HCT116 (cell line): Measurements from ENCODE around the gene ANKRD2. TPM values are rescaled to one million over a fixed set of nuclear protein-coding genes. Genes with fewer than 3 reads are reported as not detected.

Source experiments
- ATAC-seq: fragments of 200-7000 bp; cut with Tn5 transposase; 2 replicates; pipeline ENCODE4 v1.9.1; 2020; ENCODE audit warnings: mild to moderate bottlenecking, moderate library complexity
- BruUV-seq: library from RNA; stranded (reverse); fragments of 400-500 nt; replicated peaks from 2 replicates; lab custom pipeline; 2021; lab: Mats Ljungman, UMichigan
- CTCF ChIA-PET: fragments of 300-600 bp; sonication (Branson Sonifier 250); formaldehyde crosslinking; loops from one replicate; lab custom pipeline; 2021; ENCODE audit warnings: antibody characterized with exemption; lab: Charles Lee
- POLR2A ChIA-PET: fragments of 300-600, 350-600 bp; sonication (Branson Sonifier 250); formaldehyde crosslinking; loops from one replicate; lab custom pipeline; 2021; ENCODE audit warnings: antibody characterized with exemption; lab: Charles Lee
- RAD21 ChIA-PET, 2 experiments: fragments of 300-600 bp; sonication (Branson Sonifier 250); formaldehyde crosslinking; loops; one replicate each; lab custom pipeline; 2023; ENCODE audit warnings: low total read pairs in 2 of 2; ENCODE audit not compliant: uncharacterized antibody in 2 of 2, unreplicated experiment in 2 of 2, low non-redundant PET in 1 of 2; lab: Charles Lee
- DNase-seq: peaks from one replicate; pipeline ENCODE4 v3.0.0-alpha.2; 2010; ENCODE audit warnings: low read depth, low spot score
- H2AFZ ChIP-seq: fragments of 200-600 bp; shearing (Covaris generic), sonication (generic); 2 replicates; pipeline ENCODE4 v1.6.1; 2017; ENCODE audit warnings: low read depth, mixed run types, mixed read lengths, antibody characterized with exemption, low read length; ENCODE audit not compliant: poor library complexity, severe bottlenecking
- H3K27ac ChIP-seq: 2 replicates; pipeline ENCODE4 v1.5.1; 2012; ENCODE audit warnings: low read depth, low read length
- H3K27me3 ChIP-seq: fragments of 200-600 bp; sonication (generic); 2 replicates; pipeline ENCODE4 v1.6.1; 2016; ENCODE audit warnings: mixed run types, low read length, mixed read lengths; ENCODE audit not compliant: insufficient read depth
- H3K36me3 ChIP-seq, 2 experiments: fragments of 200-500 bp in 1 of 2; fragments of 200-600 bp in 1 of 2; sonication (Bioruptor generic) in 1 of 2; sonication (generic) in 1 of 2; 2 replicates each; pipeline versions ENCODE4 v1.5.1 to v1.6.1; 2014 to 2016; ENCODE audit warnings: low read length in 2 of 2, inconsistent platforms in 1 of 2, mixed read lengths in 1 of 2, mixed run types in 1 of 2; ENCODE audit not compliant: insufficient read depth in 2 of 2, control insufficient read depth in 1 of 2
- H3K4me1 ChIP-seq, 2 experiments: fragments of 200-600 bp in 1 of 2; sonication (generic) in 1 of 2; 2 replicates each; pipeline versions ENCODE4 v1.5.1 to v1.6.1; 2012 to 2017; ENCODE audit warnings: low read length in 2 of 2, inconsistent platforms in 1 of 2, mild to moderate bottlenecking in 1 of 2, mixed read lengths in 1 of 2, mixed run types in 1 of 2, moderate library complexity in 1 of 2; ENCODE audit not compliant: insufficient read depth in 2 of 2, control insufficient read depth in 1 of 2
- H3K4me2 ChIP-seq: fragments of 200-600 bp; sonication (generic); 2 replicates; pipeline ENCODE4 v1.6.1; 2017; ENCODE audit warnings: mixed run types, low read length, mixed read lengths
- H3K4me3 ChIP-seq, 2 experiments: fragments of 200-600 bp in 1 of 2; sonication (generic) in 1 of 2; replicated peaks in 1 of 2; 2 replicates each; pipeline ENCODE4 v1.5.1; 2011 to 2016; ENCODE audit warnings: low read length in 2 of 2, control low read depth in 1 of 2, low read depth in 1 of 2, mild to moderate bottlenecking in 1 of 2, mixed read lengths in 1 of 2, mixed run types in 1 of 2
- H3K79me2 ChIP-seq: fragments of 200-600 bp; sonication (generic); 2 replicates; pipeline ENCODE4 v1.6.1; 2017; ENCODE audit warnings: mild to moderate bottlenecking, mixed run types, low read length, moderate library complexity, mixed read lengths; ENCODE audit not compliant: insufficient read depth
- H3K9ac ChIP-seq: fragments of 200-600 bp; sonication (generic); 2 replicates; pipeline ENCODE4 v1.6.1; 2016; ENCODE audit warnings: low read length, mixed read lengths
- H3K9me2 ChIP-seq: fragments of 200-600 bp; sonication (generic), shearing (Covaris generic); 2 replicates; pipeline ENCODE4 v1.6.1; 2017; ENCODE audit warnings: mixed run types, mild to moderate bottlenecking, moderate library complexity; ENCODE audit not compliant: insufficient read depth
- H3K9me3 ChIP-seq, 2 experiments: fragments of 200-500 bp in 1 of 2; fragments of 200-600 bp in 1 of 2; sonication (Bioruptor generic) in 1 of 2; sonication (generic) in 1 of 2; 2 replicates each; pipeline ENCODE4 v1.6.1; 2014 to 2017; ENCODE audit warnings: low read length in 2 of 2, mixed read lengths in 2 of 2, inconsistent platforms in 1 of 2, low read depth in 1 of 2, mild to moderate bottlenecking in 1 of 2, mixed run types in 1 of 2, moderate library complexity in 1 of 2; ENCODE audit not compliant: control insufficient read depth in 1 of 2, insufficient read depth in 1 of 2
- H4K20me1 ChIP-seq: fragments of 200-600 bp; sonication (generic), shearing (Covaris generic); 2 replicates; pipeline ENCODE4 v1.6.1; 2017; ENCODE audit warnings: mixed run types, mild to moderate bottlenecking, moderate library complexity; ENCODE audit not compliant: insufficient read depth
- CBX3 ChIP-seq: IDR thresholded peaks from 2 replicates; pipeline ENCODE4 v1.6.1; 2012; ENCODE audit warnings: low read depth
- EGR1 ChIP-seq: IDR thresholded peaks from 2 replicates; pipeline ENCODE4 v1.6.1; 2012; ENCODE audit warnings: low read depth
- ELF1 ChIP-seq: IDR thresholded peaks from 2 replicates; pipeline ENCODE4 v1.6.1; 2012; ENCODE audit warnings: low read depth, borderline replicate concordance
- EZH2 ChIP-seq: fragments of 200-600 bp; sonication (generic); IDR thresholded peaks from 2 replicates; pipeline ENCODE4 v1.6.1; 2017; ENCODE audit warnings: antibody characterized with exemption, mixed run types
- FOSL1 ChIP-seq: IDR thresholded peaks from 2 replicates; pipeline ENCODE4 v1.6.1; 2012; ENCODE audit warnings: low read depth
- JUND ChIP-seq: IDR thresholded peaks from 2 replicates; pipeline ENCODE4 v1.6.1; 2012
- POLR2A ChIP-seq: IDR thresholded peaks from 2 replicates; pipeline ENCODE4 v1.7.0; 2011; ENCODE audit warnings: borderline replicate concordance; ENCODE audit not compliant: insufficient read depth, insufficient read length; ENCODE audit errors: extremely low read depth
- POLR2AphosphoS5 ChIP-seq: IDR thresholded peaks from 2 replicates; pipeline ENCODE4 v1.6.1; 2011; ENCODE audit warnings: mild to moderate bottlenecking, low read depth, low read length, moderate library complexity
- RAD21 ChIP-seq: IDR thresholded peaks from 2 replicates; pipeline ENCODE4 v1.6.1; 2012; ENCODE audit warnings: low read depth, mild to moderate bottlenecking
- SIN3A ChIP-seq: IDR thresholded peaks from 2 replicates; pipeline ENCODE4 v1.6.1; 2012; ENCODE audit warnings: low read depth
- SRF ChIP-seq: IDR thresholded peaks from 2 replicates; pipeline ENCODE4 v1.6.1; 2012; ENCODE audit warnings: low read depth
- TCF7L2 ChIP-seq: IDR thresholded peaks from 2 replicates; pipeline ENCODE4 v1.7.0; 2011; ENCODE audit warnings: borderline replicate concordance, inconsistent platforms; ENCODE audit not compliant: insufficient read depth, insufficient read length; ENCODE audit errors: extremely low read depth
- YY1 ChIP-seq: IDR thresholded peaks from 2 replicates; pipeline ENCODE4 v1.6.1; 2011; ENCODE audit warnings: low read length, low read depth, moderate library complexity, mild to moderate bottlenecking; ENCODE audit not compliant: insufficient replicate concordance; ENCODE audit errors: extremely low read depth
- ZFX ChIP-seq: fragments of 450-650 bp; IDR thresholded peaks from 2 replicates; pipeline ENCODE4 v1.6.1; 2017
- intact Hi-C: fragments of 100-400 bp; cut with micrococcal nuclease; formaldehyde crosslinking; loops from 2 replicates; pipeline ENCODE4 v1.10.0; 2022
- total RNA-seq: library from RNA; stranded (reverse); gene quantifications from one replicate; pipeline ENCODE4 v1.2.1, GENCODE V29; 2021; ENCODE audit not compliant: unreplicated experiment
- TF ChIP-seq, protein P1 (sequence below): IDR thresholded peaks from 2 replicates; pipeline ENCODE4 v1.6.1; 2012; ENCODE audit warnings: low read depth
- TF ChIP-seq, protein P2 (sequence below): IDR thresholded peaks from 2 replicates; pipeline ENCODE4 v1.6.1; 2012
- TF ChIP-seq, protein P3 (sequence below), 3 experiments: fragments of 200-600 bp in 1 of 3; sonication (generic) in 1 of 3; IDR thresholded peaks in 2 of 3; conservative IDR thresholded peaks in 1 of 3; 2 replicates each; pipeline ENCODE4 v1.5.1; 2012 to 2017; ENCODE audit warnings: low read depth in 2 of 3, low read length in 2 of 3, antibody characterized with exemption in 1 of 3, borderline replicate concordance in 1 of 3, control low read depth in 1 of 3, mild to moderate bottlenecking in 1 of 3, mixed read lengths in 1 of 3, mixed run types in 1 of 3, moderate library complexity in 1 of 3; ENCODE audit not compliant: insufficient read depth in 1 of 3
- TF ChIP-seq, protein P4 (sequence below): IDR thresholded peaks from 2 replicates; pipeline ENCODE4 v1.6.1; 2011; ENCODE audit warnings: mild to moderate bottlenecking, low read length, moderate library complexity; ENCODE audit not compliant: insufficient replicate concordance; ENCODE audit errors: extremely low read depth

The ANKRD2 gene
- total RNA-seq, 1 experiment from 2014 or later: 0.15 TPM

DNA sequence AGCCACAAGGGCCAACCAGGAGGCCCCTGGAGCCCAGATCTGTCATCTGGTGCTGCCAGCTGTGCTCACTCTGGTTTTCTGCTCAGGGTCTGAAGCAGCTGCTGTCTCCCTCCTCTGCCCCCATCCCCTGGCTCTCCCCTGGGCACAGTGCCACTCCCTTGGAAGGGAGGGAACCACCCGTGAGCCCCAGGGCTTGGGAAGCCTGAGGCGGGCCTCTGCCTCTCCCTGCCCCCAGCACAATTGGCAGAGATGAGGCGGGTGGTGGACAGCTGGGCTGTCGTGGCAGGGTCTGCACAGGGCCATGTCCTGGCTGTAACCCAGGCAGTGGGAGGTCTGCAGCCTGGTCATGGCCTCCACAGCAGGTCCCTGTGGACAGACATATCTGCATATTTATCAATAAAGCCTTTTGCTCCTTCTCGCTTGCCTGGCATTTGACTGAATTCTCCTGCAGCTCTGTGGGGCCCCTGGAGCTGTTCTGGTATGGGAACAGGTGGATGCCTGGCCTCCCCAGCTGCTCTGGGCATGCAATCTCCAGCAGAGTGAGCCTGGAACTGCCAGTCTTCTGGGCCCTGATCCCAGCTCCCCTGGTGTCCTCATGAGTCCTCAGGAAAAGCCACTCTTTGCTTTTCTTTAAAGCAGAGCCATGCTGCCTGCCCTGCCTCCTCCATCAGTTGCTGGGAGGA is 1.6 kb upstream of the ANKRD2 start:
- Histone ChIP-seq H2AFZ (no peak overlapping the region), H3K9me2 (no peaks in the 10 kb centered on the region), H4K20me1 (no peaks in the 10 kb centered on the region), H3K4me1 (peaks cover 50 to 57% of the 10 kb centered on the region in 2 experiments), H3K9me3 (no peaks in the 10 kb centered on the region), H3K4me2 (peak overlapping the region; percentile 92), H3K9ac (peak overlapping the region; percentile 67), H3K36me3 (no peaks in the 10 kb centered on the region), H3K27ac (peak overlapping the region; percentile 68), H3K27me3 (no peaks in the 10 kb centered on the region), H3K4me3 (peak overlapping the region in 1 of 2 experiments; percentile 51; a peak in 1 of 4 replicates), H3K79me2 (no peaks in the 10 kb centered on the region)
- ChIA-PET RAD21 (interaction anchor here (0.8 to 2.3 kb wide), 3 partner anchors 42 to 130 kb away, joined by 3 to 12 read pairs (median 7); no protein-coding TSS in a partner anchor), CTCF (interaction anchor here (0.6 to 2.8 kb wide), 12 partner anchors 10 to 46 kb away, joined by 3 to 35 read pairs (median 7); partner anchors contain the start of gene HOGA1), POLR2A (interaction anchor here (1.0 kb wide), 1 partner anchor 26 kb away, joined by 3 read pairs; no protein-coding TSS in a partner anchor)
- ATAC-seq (no peak), DNase-seq (no peak)
- no TSS peak for BruUV-seq
- TF ChIP-seq ELF1 (no peak), EGR1 (no peak), EZH2 (no peak), FOSL1 (no peak), ZFX (no peak), POLR2AphosphoS5 (no peak), SRF (no peak), JUND (no peak), SIN3A (no peak), RAD21 (no peak), TCF7L2 (no peak), POLR2A (no peak), YY1 (no peak), CBX3 (no peak)
- TF ChIP-seq, protein P1, sequence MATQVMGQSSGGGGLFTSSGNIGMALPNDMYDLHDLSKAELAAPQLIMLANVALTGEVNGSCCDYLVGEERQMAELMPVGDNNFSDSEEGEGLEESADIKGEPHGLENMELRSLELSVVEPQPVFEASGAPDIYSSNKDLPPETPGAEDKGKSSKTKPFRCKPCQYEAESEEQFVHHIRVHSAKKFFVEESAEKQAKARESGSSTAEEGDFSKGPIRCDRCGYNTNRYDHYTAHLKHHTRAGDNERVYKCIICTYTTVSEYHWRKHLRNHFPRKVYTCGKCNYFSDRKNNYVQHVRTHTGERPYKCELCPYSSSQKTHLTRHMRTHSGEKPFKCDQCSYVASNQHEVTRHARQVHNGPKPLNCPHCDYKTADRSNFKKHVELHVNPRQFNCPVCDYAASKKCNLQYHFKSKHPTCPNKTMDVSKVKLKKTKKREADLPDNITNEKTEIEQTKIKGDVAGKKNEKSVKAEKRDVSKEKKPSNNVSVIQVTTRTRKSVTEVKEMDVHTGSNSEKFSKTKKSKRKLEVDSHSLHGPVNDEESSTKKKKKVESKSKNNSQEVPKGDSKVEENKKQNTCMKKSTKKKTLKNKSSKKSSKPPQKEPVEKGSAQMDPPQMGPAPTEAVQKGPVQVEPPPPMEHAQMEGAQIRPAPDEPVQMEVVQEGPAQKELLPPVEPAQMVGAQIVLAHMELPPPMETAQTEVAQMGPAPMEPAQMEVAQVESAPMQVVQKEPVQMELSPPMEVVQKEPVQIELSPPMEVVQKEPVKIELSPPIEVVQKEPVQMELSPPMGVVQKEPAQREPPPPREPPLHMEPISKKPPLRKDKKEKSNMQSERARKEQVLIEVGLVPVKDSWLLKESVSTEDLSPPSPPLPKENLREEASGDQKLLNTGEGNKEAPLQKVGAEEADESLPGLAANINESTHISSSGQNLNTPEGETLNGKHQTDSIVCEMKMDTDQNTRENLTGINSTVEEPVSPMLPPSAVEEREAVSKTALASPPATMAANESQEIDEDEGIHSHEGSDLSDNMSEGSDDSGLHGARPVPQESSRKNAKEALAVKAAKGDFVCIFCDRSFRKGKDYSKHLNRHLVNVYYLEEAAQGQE: no peak
- TF ChIP-seq, protein P2, sequence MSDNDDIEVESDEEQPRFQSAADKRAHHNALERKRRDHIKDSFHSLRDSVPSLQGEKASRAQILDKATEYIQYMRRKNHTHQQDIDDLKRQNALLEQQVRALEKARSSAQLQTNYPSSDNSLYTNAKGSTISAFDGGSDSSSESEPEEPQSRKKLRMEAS: no peak
- TF ChIP-seq, protein P3, sequence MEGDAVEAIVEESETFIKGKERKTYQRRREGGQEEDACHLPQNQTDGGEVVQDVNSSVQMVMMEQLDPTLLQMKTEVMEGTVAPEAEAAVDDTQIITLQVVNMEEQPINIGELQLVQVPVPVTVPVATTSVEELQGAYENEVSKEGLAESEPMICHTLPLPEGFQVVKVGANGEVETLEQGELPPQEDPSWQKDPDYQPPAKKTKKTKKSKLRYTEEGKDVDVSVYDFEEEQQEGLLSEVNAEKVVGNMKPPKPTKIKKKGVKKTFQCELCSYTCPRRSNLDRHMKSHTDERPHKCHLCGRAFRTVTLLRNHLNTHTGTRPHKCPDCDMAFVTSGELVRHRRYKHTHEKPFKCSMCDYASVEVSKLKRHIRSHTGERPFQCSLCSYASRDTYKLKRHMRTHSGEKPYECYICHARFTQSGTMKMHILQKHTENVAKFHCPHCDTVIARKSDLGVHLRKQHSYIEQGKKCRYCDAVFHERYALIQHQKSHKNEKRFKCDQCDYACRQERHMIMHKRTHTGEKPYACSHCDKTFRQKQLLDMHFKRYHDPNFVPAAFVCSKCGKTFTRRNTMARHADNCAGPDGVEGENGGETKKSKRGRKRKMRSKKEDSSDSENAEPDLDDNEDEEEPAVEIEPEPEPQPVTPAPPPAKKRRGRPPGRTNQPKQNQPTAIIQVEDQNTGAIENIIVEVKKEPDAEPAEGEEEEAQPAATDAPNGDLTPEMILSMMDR (IDR thresholded peaks at IDR 0.05 in 2 of 3, conservative IDR thresholded peaks at IDR 0.05 in 1 of 3; ENCODE audit: borderline replicate concordance in 1 of 3, insufficient read depth in 1 of 3, low read depth in 2 of 3, low read length in 2 of 3): no peak
- TF ChIP-seq, protein P4, sequence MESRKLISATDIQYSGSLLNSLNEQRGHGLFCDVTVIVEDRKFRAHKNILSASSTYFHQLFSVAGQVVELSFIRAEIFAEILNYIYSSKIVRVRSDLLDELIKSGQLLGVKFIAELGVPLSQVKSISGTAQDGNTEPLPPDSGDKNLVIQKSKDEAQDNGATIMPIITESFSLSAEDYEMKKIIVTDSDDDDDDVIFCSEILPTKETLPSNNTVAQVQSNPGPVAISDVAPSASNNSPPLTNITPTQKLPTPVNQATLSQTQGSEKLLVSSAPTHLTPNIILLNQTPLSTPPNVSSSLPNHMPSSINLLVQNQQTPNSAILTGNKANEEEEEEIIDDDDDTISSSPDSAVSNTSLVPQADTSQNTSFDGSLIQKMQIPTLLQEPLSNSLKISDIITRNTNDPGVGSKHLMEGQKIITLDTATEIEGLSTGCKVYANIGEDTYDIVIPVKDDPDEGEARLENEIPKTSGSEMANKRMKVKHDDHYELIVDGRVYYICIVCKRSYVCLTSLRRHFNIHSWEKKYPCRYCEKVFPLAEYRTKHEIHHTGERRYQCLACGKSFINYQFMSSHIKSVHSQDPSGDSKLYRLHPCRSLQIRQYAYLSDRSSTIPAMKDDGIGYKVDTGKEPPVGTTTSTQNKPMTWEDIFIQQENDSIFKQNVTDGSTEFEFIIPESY: no peak
- intact Hi-C loops: no loop called here
